Measurements from ENCODE around the gene RSF1.
"Not testable (repeated sequence)": the region's sequence is repeated elsewhere in the genome, so short reads cannot be mapped to it uniquely, and the experiment has no call there.

Gene RSF1

GRCh38 chr11:77820565-77821348 is at the start of gene RSF1, which contains the start of gene AAMDC:
RSF1 (minus strand) TSS chr11:77820722; CDS start chr11:77820714, 8 bp downstream.
AAMDC (plus strand) TSS chr11:77821144; CDS start chr11:77842497, 21,353 bp downstream.
- in situ Hi-C loops (cut with MboI; ENCODE audit: low sequenced_read_pairs), result no loop called here

- in situ Hi-C loops (cut with MboI; ENCODE audit: low sequenced_read_pairs), result no loop called here
Measured at GRCh38 chr11:77868744-77869143, 48.2 kb upstream of the RSF1 start.

- in situ Hi-C loops (cut with MboI; ENCODE audit: low sequenced_read_pairs), result no loop called here
Measured at GRCh38 chr11:77866336-77866735, 45.8 kb upstream of the RSF1 start.

- in situ Hi-C loops (cut with MboI; ENCODE audit: low sequenced_read_pairs), result no loop called here
Measured at GRCh38 chr11:77865805-77866204, 45.3 kb upstream of the RSF1 start.

- in situ Hi-C loops (cut with MboI; ENCODE audit: low sequenced_read_pairs), result not testable (repeated sequence)
Measured at GRCh38 chr11:77861444-77861843, 40.9 kb upstream of the RSF1 start.

GRCh38 chr11:77857906-77858457 is 37.5 kb upstream of the RSF1 start:
- in situ Hi-C loops (cut with MboI; ENCODE audit: low sequenced_read_pairs), result not testable (repeated sequence)

GRCh38 chr11:77854838-77855237 is 34.3 kb upstream of the RSF1 start:
- in situ Hi-C loops (cut with MboI; ENCODE audit: low sequenced_read_pairs), result no loop called here

GRCh38 chr11:77851503-77851902 is 31.0 kb upstream of the RSF1 start:
- in situ Hi-C loops (cut with MboI; ENCODE audit: low sequenced_read_pairs), result no loop called here

- in situ Hi-C loops (cut with MboI; ENCODE audit: low sequenced_read_pairs), result not testable (repeated sequence)
Measured at GRCh38 chr11:77843700-77844099, 23.2 kb upstream of the RSF1 start.

- in situ Hi-C loops (cut with MboI; ENCODE audit: low sequenced_read_pairs), result no loop called here
Measured at GRCh38 chr11:77842441-77843121, 22.1 kb upstream of the RSF1 start.

GRCh38 chr11:77833302-77833701 is 12.8 kb upstream of the RSF1 start:
- in situ Hi-C loops (cut with MboI; ENCODE audit: low sequenced_read_pairs), result no loop called here

- in situ Hi-C loops (cut with MboI; ENCODE audit: low sequenced_read_pairs), result no loop called here
Measured at GRCh38 chr11:77828926-77829325, 8.4 kb upstream of the RSF1 start.

GRCh38 chr11:77823775-77824174 is 3.3 kb upstream of the RSF1 start:
- in situ Hi-C loops (cut with MboI; ENCODE audit: low sequenced_read_pairs), result no loop called here

- in situ Hi-C loops (cut with MboI; ENCODE audit: low sequenced_read_pairs), result not testable (repeated sequence)
Measured at GRCh38 chr11:77822126-77822525, 1.6 kb upstream of the RSF1 start.

- in situ Hi-C loops (cut with MboI; ENCODE audit: low sequenced_read_pairs), result no loop called here
Measured at GRCh38 chr11:77821349-77821851, 878 bp upstream of the RSF1 start.

- in situ Hi-C loops (cut with MboI; ENCODE audit: low sequenced_read_pairs), result no loop called here
Measured at GRCh38 chr11:77819921-77820564, 479 bp downstream of the RSF1 start.

- in situ Hi-C loops (cut with MboI; ENCODE audit: low sequenced_read_pairs), result no loop called here
Measured at GRCh38 chr11:77819411-77819920, 1.1 kb downstream of the RSF1 start.

GRCh38 chr11:77815459-77815858 is 5.1 kb downstream of the RSF1 start:
- in situ Hi-C loops (cut with MboI; ENCODE audit: low sequenced_read_pairs), result no loop called here

- in situ Hi-C loops (cut with MboI; ENCODE audit: low sequenced_read_pairs), result no loop called here
Measured at GRCh38 chr11:77814848-77815247, 5.7 kb downstream of the RSF1 start.

- in situ Hi-C loops (cut with MboI; ENCODE audit: low sequenced_read_pairs), result no loop called here
Measured at GRCh38 chr11:77813256-77813655, 7.3 kb downstream of the RSF1 start.

- in situ Hi-C loops (cut with MboI; ENCODE audit: low sequenced_read_pairs), result no loop called here
Measured at GRCh38 chr11:77806993-77807392, 13.5 kb downstream of the RSF1 start.
